Spleen (tissue), 7 donors: ENCODE data around the gene EPHB2.

Experiments used
- POLR2AphosphoS5 ChIP-seq, 3 donors: sonication (generic); formaldehyde crosslinking; IDR thresholded peaks; one replicate each; pipeline ENCODE4 v1.5.1; 2017; ENCODE audit warnings: antibody characterized with exemption in 3 of 3
- TF ChIP-seq, protein P1 (sequence below), 11 experiments: fragments of 200-600 bp in 7 of 11; fragments of 450-650 bp in 4 of 11; sonication (generic) in 4 of 11; IDR thresholded peaks in 8 of 11; conservative IDR thresholded peaks in 3 of 11; 1 replicate in 7 of 11; 2 replicates in 4 of 11; pipeline versions ENCODE4 v1.4.0 to v1.8.0; 2016 to 2021; ENCODE audit warnings: antibody characterized with exemption in 11 of 11, inconsistent platforms in 4 of 11, mild to moderate bottlenecking in 1 of 11
- donor health status: DM: no; HTN: no; CAD: no; lungs with moderate emphysema.
- donor health status: DM: no; HTN: no; CAD: no.
- donor health status: DM: no; HTN: no; CAD: no.

DNA sequence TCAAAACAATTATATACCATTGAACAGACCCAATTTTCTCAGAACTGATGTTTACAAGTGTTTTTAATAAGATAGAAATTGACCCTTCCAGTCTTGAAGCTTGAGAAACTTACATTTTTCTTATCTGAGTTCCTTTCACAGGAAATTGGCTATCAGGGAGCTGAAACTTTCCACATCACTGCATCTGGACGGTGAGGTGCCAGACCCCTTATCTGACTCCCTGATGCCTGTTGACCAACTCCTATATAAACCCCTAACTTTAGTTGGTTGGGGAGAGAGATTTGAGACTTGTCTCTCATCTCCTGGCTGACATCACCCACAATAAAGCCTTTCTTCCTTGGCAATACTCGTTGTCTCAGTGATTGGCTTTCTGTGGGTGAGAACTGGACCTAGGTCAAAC lies 230.6 kb downstream of the EPHB2 start:
- TF ChIP-seq, protein P1, sequence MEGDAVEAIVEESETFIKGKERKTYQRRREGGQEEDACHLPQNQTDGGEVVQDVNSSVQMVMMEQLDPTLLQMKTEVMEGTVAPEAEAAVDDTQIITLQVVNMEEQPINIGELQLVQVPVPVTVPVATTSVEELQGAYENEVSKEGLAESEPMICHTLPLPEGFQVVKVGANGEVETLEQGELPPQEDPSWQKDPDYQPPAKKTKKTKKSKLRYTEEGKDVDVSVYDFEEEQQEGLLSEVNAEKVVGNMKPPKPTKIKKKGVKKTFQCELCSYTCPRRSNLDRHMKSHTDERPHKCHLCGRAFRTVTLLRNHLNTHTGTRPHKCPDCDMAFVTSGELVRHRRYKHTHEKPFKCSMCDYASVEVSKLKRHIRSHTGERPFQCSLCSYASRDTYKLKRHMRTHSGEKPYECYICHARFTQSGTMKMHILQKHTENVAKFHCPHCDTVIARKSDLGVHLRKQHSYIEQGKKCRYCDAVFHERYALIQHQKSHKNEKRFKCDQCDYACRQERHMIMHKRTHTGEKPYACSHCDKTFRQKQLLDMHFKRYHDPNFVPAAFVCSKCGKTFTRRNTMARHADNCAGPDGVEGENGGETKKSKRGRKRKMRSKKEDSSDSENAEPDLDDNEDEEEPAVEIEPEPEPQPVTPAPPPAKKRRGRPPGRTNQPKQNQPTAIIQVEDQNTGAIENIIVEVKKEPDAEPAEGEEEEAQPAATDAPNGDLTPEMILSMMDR (IDR thresholded peaks at IDR 0.05 in 8 of 11, conservative IDR thresholded peaks at IDR 0.05 in 3 of 11): no peak
- TF ChIP-seq POLR2AphosphoS5 (IDR thresholded peaks at IDR 0.05): no peak
